HG03521 (cell line): ENCODE measurements around the gene COX17.

Source experiments
- ATAC-seq: cut with Tn5 transposase; IDR thresholded peaks from one replicate; pipeline ENCODE4 v1.9.1; 2021; ENCODE audit warnings: mild to moderate bottlenecking, moderate library complexity; ENCODE audit not compliant: unreplicated experiment

COX17 gene

DNA sequence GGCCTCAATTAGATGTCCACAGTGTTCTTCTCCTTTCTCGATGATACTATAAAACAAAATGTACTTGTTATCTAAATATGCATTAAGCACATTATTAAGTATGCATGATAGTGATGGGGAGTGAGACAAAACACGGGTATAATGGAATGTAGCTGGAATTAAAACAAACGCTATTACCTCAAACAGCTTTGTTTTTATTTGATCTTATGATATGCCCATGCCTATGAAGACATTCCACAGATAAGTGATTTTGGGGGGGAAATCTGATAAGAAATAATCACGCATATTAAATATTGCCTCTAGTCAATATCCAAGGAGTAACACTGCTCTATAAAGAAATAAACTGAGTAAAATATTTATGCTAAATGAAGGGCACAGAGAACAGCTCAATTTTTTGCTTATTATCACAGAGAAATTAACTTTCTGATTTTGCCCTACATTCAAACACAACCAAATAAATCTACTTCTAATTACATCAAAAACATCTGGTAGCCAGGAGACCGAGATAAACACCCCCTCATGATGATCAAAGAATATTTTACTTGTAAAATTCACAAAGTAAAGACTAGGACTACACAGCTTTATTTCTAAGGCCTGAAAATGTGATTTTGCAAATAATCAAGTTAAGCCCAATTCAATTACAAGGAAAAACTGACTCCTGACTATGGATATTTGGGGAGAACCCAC lies 1.9 kb downstream of the COX17 start:
- no peak for ATAC-seq

DNA sequence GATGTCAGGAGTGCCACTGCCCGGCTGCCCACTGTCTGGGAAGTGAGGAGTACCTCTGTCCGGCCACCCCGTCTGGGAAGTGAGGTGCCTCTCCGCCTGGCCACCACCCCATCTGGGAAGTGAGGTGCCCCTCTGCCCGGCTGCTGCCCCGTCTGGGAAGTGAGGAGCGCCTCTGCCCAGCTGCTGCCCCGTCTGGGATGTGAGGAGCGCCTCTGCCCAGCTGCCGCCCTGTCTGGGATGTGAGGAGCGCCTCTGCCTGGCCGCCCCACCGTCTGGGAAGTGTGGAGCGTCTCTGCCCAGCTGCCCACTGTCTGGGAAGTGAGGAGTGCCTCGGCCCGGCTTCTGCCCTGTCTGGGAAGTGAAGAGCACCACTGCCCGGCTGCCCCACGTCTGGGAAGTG lies 3.3 kb downstream of the COX17 start:
- no peak for ATAC-seq

DNA sequence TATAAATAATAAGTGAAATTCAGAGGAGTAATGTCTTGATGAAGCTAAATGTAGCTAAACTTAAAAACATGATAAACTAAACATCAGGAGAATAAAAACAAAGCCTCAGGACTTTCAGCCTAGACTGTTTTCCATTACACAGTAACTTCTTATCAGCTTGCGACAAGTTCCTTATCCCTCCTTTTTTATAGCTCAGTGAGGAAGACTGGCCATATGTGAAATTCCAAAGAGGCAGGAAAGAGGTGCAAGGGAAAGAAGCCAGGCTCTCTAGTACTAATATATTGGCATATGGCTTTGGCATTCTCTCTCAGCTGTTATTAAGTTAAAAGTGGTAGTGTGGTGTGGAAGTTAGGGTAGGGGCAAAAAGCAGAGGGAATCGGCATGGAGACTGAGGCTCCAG lies 4.4 kb downstream of the COX17 start:
- no peak for ATAC-seq

DNA sequence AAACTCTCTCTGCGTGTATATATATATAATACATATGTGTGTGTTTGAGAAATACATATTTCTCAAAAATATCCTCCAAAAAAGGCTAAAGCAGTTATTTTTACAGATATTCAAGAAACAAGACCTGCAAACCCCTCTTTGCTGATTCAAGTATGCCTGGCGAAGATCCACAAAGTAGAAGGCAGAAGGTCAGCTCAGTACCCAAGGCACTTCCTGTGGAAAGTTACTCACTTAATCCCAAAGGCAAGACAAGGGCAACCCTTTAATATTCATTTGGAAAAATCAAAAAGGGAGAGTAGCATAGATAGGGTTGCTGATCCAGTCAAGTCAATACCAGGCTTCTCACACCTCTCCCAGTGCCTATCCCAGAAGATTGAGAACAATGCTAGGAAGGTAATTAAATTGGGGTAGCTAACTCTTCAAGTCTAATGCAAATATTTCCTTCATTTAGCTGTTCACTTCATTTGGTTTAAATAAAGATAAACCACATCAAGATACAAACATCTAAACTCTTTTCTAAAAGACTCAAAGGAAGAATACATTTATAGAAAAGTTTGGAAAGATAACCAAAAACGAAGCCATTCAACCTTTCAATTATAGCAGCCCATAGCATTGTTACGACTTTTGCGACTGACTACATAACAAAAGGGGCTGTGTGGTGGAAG lies 7.2 kb downstream of the COX17 start:
- no peak for ATAC-seq

DNA sequence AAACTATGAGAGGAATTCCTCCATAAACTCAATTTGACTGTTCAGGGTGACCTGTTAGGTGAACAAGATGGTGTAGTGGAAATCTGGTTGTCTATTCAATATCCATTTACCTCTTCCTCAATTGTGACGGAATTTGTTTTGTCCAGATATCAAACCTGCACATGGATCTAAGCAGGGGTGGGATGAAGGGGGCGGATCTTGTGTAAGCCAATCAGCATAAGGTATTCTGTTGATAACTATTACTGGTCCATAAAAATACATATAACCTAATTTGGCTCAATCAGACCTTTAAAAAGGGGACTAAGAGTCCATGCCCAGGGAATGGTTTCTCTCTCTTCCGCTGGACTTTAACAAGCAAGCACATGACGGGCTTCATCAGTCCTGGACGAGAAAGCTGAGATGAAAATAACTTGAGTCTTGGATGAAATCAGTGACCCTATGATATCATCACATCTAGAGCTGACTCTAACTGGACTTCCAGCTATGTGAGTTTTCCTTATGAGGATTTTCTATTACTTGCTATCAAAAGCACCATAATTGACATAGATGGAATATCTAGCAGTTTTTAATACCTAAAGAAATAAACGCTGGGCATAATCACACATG lies 11.1 kb downstream of the COX17 start:
- no peak for ATAC-seq

DNA sequence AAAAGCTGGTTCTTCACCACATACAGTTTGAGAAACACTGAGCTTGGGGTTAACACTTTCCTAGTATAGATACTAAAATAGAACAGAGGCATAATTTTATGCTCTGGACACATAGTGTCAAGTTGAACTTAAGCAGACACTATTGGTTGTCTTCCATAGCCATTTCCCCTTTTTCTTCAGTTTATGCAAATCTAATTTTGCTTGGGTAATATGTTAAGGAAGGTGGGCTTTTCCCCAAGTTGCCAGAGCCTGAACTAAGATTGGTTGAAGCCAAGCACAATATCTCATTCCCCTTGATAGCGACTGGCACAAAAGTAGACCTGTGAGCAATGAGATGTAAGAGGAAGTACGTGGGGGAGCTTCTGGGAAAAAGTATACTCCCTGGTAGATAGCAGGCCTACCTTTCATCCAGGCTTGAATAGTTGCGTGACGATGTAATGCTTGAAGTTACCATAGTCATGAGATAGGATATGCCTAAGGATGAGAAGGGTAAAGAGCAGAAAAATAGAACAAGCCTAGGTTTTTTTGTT lies 12.3 kb downstream of the COX17 start:
- ATAC-seq: no peak

DNA sequence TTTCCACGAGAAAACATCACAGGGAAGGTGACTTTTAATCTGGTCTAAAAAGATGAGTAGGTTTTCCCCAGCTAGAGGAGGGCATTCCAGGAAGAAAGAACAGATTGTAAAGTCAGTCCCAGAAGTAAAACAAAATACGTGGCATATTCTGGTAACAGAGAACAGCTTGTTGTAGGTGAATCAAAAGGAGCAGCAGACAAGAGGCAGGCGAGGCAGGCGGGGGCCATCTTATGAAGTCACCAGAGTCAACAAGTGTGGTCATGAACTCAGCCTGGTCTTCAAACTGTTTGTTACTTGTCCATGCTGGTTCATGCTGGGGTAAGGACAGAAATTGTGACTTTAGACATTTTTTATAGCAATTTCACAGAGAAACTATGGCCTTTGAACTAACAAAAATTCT lies 12.8 kb downstream of the COX17 start:
- no peak for ATAC-seq

DNA sequence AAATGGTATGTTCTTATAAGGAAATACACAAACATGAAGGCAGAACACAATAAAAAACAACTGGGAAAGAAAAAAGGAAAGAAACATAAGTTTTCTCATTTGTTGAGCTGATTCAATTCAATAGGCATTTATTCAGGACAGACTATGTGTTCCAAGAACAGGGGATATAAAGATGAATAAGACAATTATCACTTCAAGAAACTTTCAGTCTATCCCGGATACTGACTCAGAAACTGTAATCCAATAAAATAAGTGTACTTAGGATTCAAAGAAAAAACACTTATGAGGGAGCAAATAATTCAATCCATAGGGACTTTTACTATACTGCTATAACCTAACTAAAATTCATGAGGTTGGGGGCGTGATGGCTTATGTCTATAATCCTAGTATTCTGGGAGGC lies 13.3 kb downstream of the COX17 start:
- ATAC-seq: no peak

DNA sequence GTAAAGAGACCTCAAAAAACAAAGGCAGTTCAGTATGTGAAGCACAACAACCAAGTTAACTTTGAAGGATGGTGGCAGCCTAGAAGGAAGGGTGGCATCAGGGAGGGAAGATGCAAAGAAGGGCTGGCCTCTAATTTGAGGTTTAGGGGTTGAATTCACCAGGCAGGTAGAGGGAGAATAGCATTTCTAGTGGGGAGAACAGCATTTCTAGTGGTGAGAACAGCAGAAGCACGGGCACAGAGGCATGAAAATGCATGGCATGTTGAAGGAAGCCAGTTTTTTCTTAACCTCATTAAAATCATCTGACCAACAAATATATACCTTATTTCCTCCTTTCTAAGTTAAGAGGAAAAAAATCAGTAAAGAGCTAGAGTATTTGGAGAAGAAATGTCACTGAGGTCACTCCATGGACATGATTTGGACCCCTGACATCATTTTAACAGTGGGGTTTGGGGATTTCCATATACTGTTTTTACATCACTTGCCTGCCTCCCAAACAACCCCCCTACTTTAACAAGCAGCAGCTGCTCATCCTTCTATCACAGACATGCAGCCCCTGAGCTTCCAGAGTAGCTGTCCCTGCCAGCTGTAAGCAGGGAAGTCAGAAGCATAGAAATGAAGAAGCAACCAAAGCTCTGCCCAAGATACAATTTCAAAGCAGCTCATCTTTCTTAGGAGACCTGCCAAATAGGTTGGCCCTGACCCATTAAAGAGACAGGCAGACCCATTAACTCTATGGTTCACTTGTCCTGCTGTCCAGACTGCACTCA lies 14.4 kb downstream of the COX17 start:
- no peak for ATAC-seq

DNA sequence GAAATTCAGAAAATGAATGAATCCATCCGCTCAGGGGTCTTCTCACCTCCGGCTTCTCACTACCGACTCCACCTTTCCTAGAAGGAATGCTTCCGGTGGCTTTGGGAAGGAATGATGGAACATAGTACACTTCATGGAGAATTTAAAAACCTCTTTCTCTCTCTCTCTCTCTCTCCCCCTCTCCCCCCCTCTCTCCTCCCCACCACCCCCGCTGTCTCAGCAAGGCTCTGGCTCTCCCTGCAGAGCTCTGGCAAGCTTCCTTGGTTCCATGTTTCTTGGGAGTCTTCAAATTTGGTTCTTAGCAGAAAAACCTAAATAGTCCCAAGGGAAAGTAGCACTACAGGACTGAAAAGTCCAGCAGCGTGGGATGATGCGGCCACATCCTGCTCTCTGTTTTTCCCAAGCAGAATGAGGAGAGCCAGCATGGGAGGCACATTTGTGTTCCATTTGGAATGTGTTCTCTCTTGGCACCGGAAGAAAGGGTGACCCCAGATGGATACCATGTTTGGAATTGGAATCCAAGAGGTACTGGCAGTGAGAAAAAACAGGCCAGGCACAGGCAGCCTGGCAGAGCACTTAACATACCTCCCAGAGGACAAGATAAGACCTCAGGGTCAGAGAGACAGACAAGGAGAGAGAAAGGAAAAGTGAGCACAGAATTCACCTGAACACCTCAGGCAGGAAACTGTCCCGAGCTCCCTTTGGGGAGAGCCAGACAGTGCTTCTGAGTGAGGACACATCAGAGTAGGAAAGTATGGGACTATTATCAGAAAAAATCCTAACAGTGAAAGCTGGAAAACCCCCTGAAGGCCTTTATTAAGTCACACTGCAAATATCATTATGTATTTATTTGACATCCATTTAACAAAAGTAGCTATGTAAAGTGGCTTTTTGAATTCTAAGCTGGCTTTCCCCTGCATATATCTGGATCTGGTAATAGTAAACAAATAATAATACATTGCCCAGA lies 16.4 kb downstream of the COX17 start, which contains the start of gene POPDC2:
Gene POPDC2 (minus strand): TSS at position 116 of the 967 bp plus-strand sequence. CDS start 166 bp downstream, outside the sequence.
- ATAC-seq: no peak

DNA sequence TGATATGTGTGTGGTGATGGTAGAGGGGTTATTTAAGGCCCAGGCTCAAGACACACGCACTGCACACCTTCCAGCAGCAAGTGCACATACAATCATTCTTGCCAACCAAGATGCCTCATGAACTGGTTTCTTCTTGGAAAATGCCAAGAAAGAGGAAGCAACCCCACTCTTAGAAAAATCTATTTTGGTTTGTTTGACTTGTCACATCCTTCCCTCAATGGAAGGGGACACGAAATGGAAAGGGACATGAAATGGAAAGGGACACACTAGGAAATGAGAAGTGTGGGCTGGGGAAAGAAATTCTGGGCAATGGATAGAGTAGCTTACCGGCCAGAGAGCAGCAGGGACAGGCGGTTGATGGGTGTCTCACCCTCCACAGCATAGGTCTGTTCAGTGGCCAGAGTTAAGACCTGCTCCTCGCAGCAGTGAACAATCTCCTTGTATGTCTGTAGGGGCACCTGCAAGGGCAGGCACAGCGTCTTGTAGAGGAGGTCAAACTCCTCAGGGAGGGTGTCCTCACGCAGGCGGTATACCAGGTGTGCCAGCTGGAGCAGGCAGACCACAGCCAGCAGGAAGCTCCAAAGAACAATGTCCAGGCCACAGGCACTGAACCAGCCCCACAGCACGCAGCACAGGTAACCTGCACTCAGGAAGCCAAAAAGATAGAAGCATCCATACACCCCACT lies 17.5 kb downstream of the COX17 start:
- ATAC-seq: no peak

DNA sequence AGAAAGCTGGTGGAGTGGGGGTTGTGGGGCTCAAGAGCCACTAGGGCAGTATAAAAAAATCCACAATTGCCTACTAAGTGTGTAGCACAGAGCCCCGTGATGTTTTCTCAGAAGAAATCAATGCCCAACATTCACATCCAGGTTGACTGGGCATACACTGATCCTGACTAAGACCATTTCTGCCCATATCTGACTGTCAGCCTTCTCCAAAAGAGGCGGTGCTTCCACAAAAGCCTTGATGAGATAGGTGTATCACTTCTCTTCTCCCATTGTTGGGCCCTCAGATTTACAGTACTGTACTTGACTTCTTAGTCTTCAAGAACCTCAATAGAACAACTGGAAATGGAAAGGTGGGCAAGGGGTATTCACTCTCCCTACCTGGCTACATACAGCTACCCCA lies 18.2 kb downstream of the COX17 start:
- no peak for ATAC-seq

DNA sequence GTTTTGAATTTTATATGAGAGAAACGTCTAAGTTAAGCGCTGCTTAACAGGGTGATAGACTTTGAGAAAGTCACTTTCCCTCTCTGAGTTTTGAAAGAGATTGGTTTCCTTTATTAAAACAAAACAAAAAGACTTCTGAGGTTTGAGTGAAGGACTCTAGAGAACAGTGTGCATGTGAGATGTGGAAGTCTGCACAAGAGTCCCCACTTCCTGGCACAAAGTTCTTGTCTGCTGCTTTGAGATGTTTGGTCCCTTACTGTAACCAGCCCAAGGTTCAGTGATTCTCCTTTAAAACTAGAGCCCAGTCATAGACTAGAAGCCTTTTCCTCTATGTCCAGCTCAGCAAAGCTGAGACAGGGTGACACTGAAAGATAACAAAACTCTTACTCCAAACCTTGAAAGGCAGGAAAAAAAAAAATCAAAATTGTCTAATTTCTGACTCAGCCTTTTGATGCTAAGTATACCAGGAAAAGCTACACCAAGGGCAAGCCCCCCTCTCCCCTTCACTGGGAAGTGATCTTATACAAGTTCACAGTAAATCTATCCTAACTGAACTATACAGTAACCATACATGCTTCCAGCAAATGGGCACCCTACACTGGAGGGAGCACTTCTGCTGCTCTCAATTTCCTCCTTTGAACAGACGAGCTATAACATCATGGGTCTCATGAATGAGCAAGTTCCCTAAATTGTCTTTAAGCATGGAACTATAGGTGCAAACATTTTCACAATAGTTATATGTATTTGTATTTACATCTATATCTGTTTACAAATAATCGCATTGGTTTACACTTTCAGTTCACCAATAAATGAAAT lies 19.1 kb downstream of the COX17 start:
- ATAC-seq: no peak

DNA sequence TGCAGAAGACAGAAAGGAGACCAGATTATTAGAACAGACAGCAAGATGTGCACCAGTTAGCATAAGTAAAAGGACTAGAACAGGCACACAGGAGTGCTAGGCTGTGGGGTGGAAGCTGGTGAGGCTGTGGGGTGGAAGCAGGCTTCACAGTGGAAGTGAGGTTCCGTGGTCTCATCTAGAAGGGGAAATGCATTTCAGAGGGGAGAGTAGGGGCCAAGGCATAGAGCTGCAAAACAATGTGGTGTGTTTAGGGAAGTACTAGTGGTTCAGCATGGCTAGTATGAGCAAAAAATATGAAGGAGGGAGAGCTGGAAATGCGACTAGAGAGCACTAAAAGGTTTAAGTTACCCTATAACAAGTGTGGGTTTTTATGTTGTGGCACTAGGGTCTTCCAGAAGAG lies 23.3 kb downstream of the COX17 start:
- no peak for ATAC-seq

DNA sequence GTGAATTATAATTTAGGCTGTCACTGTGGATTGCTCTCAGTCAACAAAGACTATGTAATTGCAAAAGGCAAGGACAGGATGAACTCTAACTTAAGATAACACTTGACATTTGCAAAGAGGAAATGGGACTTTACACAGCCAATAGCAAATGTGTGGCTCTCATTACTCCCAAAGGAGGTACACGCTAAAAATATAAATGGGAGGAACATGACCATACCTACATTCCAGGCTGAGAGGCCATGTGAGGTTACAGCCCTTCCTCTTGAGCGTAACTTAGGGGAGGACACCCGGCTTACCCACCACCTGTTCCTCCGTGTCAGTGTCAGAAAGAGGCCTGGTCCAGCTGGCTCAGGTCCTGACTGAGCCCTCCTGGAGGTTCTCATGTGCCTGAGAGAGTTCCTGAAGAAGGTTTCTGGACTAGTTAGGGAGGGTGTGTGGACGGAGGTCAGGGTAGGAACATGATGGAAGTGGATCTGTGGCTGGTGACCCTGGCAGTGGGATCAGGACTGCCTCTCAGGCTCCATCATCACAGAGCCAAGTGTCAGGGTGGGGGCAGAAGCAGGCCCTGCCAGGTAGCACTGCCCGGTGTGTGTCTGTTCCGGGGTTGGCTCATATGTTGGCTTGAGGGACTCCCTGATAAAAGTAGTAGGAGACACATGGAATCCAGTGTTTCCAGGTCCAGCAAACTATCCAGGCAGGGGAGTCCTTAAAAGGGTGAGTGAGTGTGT lies 24.7 kb downstream of the COX17 start:
- no peak for ATAC-seq

DNA sequence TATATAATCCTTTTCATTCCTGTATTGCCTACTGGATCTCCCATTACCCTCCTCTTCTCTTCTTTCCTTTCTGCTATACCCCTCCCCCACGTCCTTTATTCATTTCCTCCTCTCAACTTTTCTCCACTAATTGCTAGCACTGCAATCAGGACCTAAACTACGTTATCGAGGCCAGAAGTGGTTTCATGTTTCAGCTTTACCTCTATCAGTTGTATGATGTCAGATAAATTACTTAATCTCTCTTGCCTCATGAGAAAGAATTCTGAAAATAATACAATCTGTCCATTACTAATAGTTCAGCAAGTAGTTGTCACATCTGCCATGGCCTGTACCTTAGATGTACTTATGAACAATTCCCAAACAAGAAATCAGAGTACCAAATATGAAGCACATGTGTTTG lies 27.4 kb downstream of the COX17 start:
- no peak for ATAC-seq

DNA sequence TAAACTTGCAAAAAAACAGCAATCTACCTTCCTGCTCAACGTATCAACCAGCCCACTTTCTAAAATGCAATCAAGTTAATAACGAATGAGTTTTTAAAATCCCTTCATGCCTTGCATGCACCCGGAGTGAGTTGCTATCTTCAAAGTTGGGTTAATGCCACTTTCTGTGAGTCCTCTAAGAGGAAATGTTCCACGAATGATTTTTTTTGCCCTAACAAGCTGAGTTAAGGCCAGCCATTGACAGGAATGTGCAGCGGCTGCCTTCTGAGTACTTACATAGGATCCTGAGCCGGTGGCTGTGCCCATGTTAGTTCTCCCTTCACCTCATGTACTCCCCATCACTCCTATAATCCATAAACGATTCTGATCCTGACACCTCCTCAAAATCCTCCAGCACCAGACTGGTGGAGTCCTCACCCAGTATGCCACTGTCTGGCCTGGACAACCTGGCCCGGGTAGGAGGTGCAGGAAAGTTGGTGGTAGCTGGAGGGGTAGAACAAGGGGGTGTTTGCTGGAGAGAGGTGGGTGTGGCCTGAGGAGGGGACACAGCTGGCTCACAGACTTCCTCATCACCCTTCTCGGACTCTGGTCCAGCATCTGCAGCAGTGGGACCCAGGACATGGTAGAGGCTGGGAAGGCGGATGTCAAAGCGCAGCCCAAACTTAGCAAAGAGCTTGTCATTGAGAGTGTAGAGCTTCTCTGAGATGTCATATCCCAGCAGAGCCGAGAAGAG lies 29.2 kb downstream of the COX17 start:
- no peak for ATAC-seq
